SH-SY5Y (cell line): Measurements from ENCODE around the gene BORCS8.

Experiments used
- GATA2 ChIP-seq: IDR thresholded peaks from 2 replicates; pipeline ENCODE4 v1.6.1; 2011; ENCODE audit warnings: mild to moderate bottlenecking, low read depth, low read length
- GATA3 ChIP-seq: IDR thresholded peaks from 2 replicates; pipeline ENCODE4 v1.6.1; 2011; ENCODE audit warnings: low read depth, mild to moderate bottlenecking, low read length, moderate library complexity

DNA sequence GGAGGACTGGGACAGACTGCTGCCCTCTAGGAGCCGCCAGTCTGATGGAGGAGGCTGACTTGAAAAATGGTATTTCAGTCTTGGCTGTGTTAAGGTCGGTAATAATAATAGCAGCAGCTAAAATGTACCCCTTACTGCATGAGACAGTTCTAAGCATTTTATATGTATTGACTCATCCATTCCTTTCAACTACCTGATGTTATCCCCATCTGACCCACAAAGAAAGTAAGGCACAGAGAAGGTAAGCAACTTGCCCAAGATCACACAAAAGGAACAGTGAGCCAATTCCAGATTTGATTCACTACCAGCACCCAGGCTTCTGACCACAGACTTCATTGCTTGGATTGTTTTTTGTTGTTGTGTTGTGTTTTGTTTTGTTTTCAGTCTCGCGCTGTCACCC, 23.8 kb upstream of the BORCS8 start:
- TF ChIP-seq GATA2 (no peak), GATA3 (no peak)
